Lower leg skin (tissue), 3 donors: Measurements from ENCODE around the gene ARHGDIB.

Experiments used
- CTCF ChIP-seq, 3 donors: fragments of 450-650 bp; IDR thresholded peaks; one replicate each; pipeline ENCODE4 v1.5.1; 2016; ENCODE audit warnings: antibody characterized with exemption in 3 of 3, mild to moderate bottlenecking in 3 of 3, moderate library complexity in 2 of 3
- POLR2A ChIP-seq, 2 donors: fragments of 450-650 bp; IDR thresholded peaks; one replicate each; pipeline ENCODE4 v1.6.1; 2016 to 2017; ENCODE audit warnings: antibody characterized with exemption in 2 of 2, mild to moderate bottlenecking in 1 of 2, moderate library complexity in 1 of 2

GRCh38 chr12:14984036-14984435 is 22.6 kb upstream of the ARHGDIB start:
- TF ChIP-seq CTCF (IDR thresholded peaks at IDR 0.05) (no peak), POLR2A (IDR thresholded peaks at IDR 0.05) (no peak)
